Vagina (tissue), 2 donors: ENCODE data around the gene SNRPA1.

ENCODE experiments used
- POLR2A ChIP-seq, 2 donors: fragments of 450-650 bp; IDR thresholded peaks; one replicate each; pipeline ENCODE4 v1.6.1; 2017; ENCODE audit warnings: antibody characterized with exemption in 2 of 2, mild to moderate bottlenecking in 2 of 2, moderate library complexity in 2 of 2
- TF ChIP-seq, protein P1 (sequence below), 3 experiments: fragments of 450-650 bp in 2 of 3; fragments of 200-600 bp in 1 of 3; sonication (generic) in 1 of 3; IDR thresholded peaks; one replicate each; pipeline ENCODE4 v1.5.1; 2017 to 2019; ENCODE audit warnings: antibody characterized with exemption in 3 of 3, mild to moderate bottlenecking in 2 of 3, moderate library complexity in 2 of 3

DNA sequence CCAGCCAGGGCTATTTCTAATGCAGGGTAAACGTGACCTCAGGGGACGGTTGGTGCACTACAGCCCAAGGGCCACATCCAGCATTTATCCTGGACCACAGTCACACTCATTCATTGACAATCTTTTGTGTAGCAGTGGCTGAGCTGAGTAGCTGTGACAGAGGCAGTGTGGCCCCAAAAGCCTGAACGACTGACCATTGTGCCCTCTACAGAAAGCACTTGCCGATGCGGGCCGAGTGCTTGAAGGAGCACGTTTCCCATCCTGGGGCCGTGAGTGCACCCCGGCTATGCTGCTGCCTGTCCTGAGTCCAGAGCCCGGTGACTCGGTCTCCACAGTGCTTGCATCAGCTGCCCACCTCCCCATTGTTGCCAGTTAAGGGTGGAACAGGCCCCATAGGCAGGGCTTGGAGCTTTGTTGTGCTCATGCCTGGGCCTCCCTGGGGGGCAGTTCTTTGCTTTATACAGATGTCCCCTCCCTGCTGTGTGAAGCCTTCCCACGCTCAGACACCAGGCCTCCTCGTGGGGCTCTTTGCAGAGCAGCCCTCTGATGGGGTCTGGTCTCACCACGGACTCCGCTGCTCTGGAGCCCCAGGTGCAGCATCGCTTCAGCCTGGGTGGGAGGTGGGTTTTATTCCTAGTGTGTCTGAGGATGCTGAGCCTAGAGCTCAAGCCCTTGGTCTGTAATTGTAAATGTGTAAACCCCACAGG is 13.0 kb upstream of the SNRPA1 start:
- TF ChIP-seq, protein P1, sequence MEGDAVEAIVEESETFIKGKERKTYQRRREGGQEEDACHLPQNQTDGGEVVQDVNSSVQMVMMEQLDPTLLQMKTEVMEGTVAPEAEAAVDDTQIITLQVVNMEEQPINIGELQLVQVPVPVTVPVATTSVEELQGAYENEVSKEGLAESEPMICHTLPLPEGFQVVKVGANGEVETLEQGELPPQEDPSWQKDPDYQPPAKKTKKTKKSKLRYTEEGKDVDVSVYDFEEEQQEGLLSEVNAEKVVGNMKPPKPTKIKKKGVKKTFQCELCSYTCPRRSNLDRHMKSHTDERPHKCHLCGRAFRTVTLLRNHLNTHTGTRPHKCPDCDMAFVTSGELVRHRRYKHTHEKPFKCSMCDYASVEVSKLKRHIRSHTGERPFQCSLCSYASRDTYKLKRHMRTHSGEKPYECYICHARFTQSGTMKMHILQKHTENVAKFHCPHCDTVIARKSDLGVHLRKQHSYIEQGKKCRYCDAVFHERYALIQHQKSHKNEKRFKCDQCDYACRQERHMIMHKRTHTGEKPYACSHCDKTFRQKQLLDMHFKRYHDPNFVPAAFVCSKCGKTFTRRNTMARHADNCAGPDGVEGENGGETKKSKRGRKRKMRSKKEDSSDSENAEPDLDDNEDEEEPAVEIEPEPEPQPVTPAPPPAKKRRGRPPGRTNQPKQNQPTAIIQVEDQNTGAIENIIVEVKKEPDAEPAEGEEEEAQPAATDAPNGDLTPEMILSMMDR (IDR thresholded peaks at IDR 0.05) = no peak
- no peak for TF ChIP-seq POLR2A (IDR thresholded peaks at IDR 0.05)
